CD4-positive, alpha-beta T cell treated with Interleukin-1 beta for 1 hour (primary cell): Measurements from ENCODE around the gene MAP3K5.

Source experiments
- DNase-seq, 2 donors: peaks; one replicate each; pipeline ENCODE4 v3.0.0-alpha.2; 2020 to 2022

Gene MAP3K5

DNA sequence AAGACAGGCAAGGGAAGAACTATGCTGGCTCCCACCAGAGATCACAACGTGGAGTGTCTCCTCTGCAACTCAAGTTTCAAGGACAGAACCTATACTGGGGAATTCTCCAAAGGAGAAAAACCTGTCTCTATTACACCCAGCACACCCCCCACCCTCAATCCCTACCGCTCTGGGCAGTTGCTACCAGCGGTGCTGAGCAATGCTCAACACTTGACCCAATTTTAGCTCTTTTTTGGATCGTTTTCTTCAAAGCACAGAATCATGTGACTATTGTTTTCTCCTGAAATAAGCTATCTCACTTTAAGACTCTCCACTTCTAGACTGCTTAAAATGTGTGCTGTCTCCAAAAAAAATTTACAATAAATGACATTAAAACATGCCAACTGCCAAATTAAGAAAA is 265.3 kb downstream of the MAP3K5 start:
- no peak for DNase-seq

DNA sequence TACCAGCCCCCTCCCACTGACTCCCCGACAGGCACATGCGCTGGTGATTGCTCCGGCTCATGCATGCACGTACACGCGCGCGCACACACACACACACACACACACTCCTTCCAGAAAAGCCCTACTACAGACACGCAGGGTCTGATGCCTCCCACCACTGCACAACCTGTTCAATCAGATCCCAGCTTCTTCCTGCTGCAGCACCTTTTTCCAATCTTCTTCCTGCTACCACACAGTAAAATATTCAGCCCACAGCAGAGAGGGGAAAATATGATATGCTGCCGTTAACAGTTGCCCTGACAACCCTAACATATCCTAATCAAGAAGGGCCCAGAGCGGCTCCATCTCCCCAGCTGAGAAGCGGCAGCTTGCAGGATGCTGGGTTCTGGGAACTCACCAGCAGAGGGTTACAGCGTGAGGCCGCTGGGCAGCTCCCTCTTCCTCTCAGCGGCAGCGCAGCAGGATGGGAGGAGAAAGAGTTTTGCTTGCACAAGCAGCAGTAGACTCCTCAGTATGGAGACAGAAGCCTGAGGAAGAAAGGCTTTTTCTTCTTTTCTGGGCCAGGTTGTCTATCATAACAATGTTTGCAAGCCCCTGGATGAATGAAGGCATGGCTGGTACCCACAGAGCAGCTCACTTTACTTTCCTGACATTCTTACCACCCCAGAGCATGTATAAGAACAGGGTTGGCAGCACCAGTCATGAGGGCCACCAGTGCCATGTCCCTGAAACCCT is 265.9 kb downstream of the MAP3K5 start:
- peak; percentile 7 to 15 for DNase-seq

DNA sequence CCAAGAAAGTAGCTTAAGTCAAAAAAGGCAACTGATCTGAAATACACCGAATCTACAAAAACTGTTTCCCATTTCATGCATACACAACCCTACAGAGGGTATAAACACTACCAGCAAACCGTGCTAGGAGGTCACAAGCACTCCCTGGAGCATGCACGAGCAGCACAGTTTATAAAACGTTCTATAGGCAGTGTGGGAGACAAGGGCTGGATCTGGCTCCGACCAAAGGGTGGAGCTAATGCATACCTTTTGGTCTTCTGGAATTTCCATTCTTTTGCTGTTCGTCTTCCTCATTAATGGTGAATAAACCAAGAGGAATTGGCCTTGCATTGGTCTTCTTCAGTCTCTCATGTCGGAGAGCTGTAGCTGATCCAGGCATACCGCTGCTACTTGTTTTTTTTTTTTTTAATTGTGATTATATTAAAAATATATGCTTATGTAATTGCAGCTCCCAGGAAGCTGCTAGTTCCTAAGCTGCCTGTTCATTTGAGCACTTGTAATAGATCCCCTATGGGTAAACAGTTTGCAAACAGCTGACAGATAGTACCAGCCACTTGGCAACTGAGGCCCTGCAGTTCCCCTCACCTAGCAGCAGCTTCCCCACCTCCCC is 266.6 kb downstream of the MAP3K5 start:
- no peak for DNase-seq

DNA sequence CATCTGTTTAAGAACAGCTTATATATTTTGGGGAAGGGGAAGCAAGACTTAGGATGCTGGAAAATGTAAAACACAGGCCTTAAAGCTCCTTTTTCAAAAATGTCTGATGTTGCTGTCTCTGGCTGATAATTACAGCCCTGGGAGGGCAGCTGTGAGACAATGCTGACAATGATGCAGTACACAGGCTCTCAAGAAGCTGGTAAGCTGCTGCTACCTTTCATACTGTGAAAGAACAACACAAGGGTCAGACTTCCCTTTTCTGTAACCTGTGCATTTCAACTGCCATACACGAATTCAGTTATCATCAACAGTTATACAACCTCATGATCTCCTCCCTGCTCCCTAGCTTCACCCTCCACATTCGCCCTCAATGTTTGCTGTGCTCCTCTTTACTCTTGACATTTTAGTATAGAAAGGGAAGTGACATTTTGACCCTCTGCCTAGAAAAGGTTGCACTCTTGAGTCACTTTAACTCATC is 267.3 kb downstream of the MAP3K5 start:
- DNase-seq: no peak

DNA sequence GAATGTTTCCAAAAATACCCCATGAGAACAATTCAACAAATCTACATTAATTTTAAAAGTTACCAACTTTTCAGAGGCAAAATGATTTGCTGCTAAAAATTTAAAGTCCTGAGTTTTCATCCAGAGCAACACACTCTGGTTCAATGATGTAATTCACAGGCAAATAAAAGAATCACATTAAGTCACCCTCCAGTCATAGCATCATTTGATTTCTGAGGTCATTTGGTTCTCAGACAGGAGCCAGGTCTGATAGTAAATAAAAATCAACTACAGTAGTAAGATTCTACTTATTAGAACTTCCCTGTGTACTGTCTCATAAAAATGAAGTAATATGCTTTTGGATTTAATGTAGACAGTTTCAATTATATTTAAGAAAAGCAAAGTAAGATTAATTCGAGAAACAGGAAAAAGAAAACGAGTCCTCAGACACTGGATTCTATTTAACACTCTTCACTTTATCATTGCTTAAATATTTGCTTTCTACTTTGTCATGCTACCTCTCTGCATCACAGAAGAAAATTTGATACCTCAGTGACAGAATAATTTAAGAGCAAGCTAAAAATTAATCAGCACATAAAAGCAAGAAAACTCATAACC is 267.8 kb downstream of the MAP3K5 start:
- DNase-seq: no peak

DNA sequence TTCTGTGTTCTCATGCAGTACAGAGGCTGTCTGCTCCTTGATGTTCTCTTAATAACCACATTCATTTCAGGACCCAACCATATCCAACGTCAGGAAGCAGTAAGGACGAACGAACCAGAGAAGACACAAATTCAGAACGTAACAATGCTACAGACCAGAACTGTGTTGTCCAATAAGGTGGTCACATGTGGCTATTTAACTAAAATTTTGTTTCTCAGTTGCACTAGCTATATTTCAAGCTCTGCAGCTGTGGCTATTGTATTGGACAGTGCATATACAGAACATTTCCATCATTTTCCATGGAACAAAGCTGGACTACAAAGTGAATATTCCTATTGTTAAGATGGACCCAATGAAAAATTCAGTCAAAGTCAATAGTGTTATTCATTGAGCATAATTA is 269.1 kb downstream of the MAP3K5 start:
- DNase-seq: no peak

DNA sequence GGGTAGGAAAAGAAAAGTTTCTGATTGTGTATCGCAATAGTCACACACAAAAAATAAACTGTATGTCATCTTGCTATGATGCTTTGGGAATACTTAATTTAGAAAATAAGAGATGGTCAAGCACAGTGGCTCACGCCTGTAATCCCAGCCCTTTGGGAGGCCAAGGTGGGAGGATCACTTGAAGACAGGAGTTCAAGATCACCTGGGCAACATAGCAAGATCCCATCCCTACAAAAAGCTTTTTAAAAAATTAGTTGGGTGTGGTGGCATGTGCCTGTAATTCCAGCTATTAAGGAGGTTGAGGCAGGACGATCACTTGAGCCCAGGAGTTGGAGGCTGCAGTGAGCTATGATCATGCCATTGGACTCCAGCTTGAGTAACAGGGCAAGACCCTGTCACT is 269.6 kb downstream of the MAP3K5 start:
- DNase-seq: no peak

DNA sequence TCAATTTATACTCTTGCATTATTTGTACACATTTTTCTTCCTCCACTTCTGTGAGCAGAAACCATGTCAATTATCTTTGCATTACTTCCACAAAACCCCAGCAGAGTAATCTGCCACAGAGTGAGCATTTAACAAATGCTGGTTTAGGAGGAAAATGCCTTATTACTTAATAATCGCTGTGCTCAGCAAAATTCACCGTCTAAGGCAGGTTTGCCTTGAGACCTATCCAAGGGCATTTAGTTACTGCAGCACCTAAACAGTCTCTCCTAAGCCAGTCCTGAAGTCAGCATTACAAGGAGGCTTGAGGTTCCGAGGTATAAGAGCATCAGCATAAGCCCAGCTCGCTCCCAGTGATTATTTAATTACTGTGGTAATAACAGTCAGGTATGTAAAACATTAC is 270.4 kb downstream of the MAP3K5 start:
- no peak for DNase-seq

DNA sequence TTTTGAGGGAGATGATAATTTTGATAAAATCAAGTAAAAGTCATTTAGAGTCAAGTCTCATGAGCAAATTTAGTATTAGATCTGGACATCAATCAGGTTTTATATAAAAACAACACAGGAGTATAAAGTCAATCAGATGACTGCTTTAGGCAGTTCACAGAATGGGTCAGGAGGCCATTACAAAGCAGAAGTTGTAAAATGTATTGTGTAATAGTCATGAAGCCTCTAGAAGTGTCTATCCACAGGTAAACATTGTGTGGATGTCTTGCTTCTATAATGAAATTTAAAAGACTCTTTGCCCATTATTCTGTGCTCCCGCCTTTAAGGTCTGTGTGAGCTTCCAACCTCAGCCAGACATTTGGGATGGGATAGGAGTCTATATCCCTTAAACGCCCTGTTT is 270.9 kb downstream of the MAP3K5 start:
- DNase-seq: no peak

DNA sequence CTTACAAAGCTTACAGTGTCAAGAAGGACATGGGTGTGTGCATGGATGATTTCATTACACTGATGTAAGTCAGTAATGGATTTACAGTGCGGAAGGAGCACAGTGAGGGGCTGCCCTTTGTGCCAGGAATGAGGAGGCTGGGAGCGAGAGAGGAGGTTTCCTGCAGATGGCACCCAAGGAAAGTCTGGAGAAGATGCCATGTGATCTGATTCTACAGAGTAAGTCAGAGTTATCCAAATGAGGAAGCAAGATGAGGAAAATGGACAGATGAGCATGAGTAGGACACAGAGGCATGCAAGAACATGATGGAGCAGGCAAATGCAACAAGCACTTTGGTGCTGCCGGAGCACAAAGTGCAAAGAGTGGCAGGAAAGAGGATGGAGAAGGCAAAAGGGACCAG is 271.8 kb downstream of the MAP3K5 start:
- no peak for DNase-seq

DNA sequence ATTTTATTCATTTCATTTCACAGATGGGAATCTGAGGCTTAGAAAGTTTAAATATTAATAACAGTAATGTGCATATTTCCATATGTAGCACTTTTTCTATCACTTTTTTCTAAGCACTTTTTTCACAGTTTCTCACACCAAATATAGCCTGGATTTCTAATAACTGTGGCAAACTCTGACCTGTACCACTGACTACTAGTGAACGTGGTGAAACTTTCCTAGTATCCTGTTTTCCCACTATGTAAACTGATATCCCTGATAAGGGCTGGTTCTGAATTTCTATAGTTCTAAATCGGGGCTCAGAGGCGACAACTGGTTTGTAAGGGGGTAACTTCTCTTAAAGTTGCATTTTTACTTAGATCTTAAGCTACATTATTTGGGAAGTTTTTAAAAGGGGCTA is 274.7 kb downstream of the MAP3K5 start:
- DNase-seq: no peak

DNA sequence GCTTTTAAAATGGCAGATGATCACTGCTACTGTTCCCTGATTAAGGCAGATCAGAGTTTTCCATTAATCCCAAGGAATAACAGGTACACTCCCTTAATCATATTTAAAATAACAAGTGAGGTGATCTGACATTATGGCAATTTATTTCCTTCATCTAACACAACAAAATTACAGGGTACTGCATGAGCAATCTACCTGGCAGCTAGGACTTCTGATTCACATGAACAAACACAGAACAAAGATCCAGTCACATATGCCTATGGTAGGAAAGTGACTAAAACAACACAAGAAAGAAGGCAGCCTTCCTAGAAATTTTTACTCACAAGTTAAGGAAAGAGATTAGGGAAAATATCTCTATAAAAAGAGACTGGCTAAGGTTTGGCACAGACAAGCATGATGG is 275.3 kb downstream of the MAP3K5 start:
- DNase-seq: no peak

DNA sequence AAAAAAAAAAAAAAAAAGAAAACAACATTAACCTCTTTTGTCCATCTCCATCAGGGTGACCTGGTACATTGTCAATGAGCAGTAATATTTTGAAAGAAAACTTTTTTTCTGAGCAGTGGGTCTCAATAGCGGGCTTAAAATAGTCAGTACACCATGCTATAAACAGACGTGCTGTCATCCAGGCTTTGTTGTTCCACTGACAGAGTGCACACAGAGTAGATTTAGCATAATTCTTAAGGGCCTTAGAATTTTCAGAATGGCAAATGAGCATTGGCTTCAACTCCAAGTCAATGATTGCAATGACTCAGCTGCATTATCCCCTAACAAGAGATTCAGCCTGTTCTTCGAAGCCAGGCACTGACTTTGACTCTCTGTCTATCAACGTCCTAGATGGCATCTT is 277.7 kb downstream of the MAP3K5 start:
- DNase-seq: no peak

DNA sequence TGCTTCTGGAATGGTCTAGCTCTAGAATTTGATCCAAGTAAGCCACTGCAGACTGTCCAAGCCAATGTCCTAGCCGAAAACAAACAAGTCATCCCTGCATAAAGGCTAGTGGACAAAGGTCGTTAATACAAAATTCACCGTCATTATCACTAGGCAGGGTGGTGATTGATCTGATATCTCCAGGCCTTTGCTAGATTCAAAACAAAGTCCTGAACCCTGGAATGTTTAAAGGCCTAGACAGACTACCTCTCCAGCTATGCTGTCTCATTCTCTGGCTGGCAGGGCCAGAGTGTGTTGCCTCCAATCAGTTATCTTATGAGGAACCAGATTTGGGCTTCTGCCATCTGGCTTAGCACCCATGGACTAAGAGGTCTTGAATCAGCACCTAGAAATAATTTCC is 280.4 kb downstream of the MAP3K5 start:
- no peak for DNase-seq

DNA sequence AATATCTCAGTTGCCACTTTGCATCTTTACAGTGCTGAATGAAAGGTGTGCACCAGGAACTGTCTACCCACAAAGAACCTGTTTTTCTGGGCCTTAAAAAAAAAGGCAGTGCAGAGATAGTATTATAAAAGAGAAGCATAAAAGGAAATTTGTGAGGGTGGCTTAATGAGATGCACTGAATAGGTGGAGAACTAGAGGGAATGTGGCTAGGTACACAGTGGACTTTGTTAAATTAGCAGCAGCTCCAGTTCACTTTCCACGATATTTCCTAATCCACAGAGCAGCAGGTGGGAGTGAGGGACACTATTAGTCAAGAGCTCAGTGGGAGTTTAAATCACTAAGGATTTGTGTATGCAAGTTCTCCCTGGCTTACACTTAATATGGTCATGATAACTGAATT is 280.9 kb downstream of the MAP3K5 start:
- DNase-seq: no peak

DNA sequence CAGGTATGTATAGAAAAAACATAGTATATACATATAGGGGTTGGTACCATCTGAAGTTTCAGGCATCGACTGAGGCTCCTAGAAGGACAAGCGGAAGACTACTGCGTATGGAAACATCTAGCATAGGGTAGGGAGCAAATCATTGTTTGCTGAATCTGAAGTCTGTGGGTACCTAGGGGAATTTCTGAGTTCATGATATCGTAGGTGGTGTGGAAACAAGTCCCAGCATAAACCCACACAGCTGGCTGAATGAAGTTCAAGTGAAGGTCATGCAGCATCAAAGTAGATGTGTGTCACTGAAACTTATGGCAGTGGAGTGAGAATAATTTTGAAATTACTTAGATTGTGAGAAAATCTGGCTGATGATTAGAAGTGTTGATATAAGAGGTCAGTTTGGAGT is 281.5 kb downstream of the MAP3K5 start:
- DNase-seq: no peak

DNA sequence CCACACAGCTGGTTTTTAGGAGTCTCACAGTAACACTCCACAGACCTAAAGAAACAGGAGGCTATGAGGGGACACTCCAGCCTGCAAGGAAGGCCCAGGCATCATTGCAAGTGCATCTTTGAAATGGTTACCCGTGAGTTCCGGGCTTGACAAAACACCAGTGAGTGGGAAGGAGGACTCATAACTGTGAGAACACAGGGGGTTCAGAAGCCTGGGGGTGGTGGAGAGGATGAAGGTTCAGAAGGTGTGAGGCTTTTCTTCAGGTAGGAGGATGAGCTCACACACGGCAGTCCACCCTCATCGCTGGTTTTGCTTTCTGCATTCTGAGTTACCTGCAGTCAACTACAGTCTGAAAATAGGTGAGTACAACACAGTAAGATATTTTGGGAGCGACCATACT is 282.0 kb downstream of the MAP3K5 start:
- DNase-seq: no peak

DNA sequence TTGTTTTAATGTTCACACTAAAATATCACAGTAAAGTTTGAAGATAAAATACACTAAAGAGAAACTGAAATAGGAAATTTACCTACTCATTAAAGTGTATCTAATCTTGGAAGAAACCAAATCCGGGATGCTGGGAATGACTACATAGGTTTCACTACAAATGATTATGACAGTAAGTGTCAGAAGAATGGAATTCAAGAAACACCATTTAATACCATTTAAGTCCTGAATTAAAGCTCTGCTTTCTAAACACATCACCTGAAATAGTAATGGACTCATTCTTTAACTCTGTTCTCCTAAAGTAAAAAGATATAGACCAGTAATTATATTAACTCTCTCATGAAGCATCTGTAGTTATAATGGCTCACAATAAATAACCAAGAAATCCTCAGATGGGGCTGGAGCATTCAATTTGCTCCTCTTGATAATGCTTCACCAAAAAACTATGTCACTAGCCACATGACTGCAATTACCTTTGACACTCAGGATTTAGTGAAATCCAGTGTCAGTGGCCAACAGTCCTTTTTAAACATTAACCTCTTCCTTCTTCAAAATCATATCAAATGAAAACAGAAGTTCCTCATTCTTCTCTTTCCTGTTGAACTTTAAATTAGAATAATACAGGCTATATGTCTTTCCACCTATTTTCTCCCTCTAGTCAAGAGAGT is 283.4 kb downstream of the MAP3K5 start:
- no peak for DNase-seq
